Karpas-422 (cell line): Measurements from ENCODE around the gene ADAMTS17. TPM values are rescaled to one million over a fixed set of nuclear protein-coding genes. Genes with fewer than 3 reads are reported as not detected.

Source experiments
- DNase-seq: peaks from one replicate; pipeline ENCODE4 v3.0.0-alpha.2; 2015
- H2AFZ ChIP-seq: fragments of 200-600 bp; sonication (generic); 2 replicates; pipeline ENCODE4 v1.6.1; 2014; ENCODE audit warnings: antibody characterized with exemption, low read length, mixed read lengths
- H3K27ac ChIP-seq: fragments of 200-600 bp; sonication (generic); 2 replicates; pipeline ENCODE4 v1.5.1; 2014; ENCODE audit warnings: mild to moderate bottlenecking, low read length, moderate library complexity
- H3K27me3 ChIP-seq: fragments of 200-600 bp; sonication (generic); 2 replicates; pipeline ENCODE4 v1.6.1; 2014; ENCODE audit warnings: low read length, mixed read lengths
- H3K36me3 ChIP-seq: fragments of 200-600 bp; sonication (generic); 2 replicates; pipeline ENCODE4 v1.6.1; 2014; ENCODE audit warnings: low read length, mixed read lengths; ENCODE audit not compliant: insufficient read depth
- H3K4me1 ChIP-seq: fragments of 200-600 bp; sonication (generic); 2 replicates; pipeline ENCODE4 v1.6.1; 2014; ENCODE audit warnings: mild to moderate bottlenecking, low read length, mixed read lengths
- H3K4me2 ChIP-seq: fragments of 200-600 bp; sonication (generic); 2 replicates; pipeline ENCODE4 v1.6.1; 2014; ENCODE audit warnings: low read length, low read depth, mild to moderate bottlenecking; ENCODE audit not compliant: poor library complexity, severe bottlenecking
- H3K4me3 ChIP-seq: fragments of 200-600 bp; sonication (generic); 2 replicates; pipeline ENCODE4 v1.5.1; 2014; ENCODE audit warnings: mild to moderate bottlenecking, antibody characterized with exemption, low read length, mixed read lengths
- H3K79me2 ChIP-seq: fragments of 200-600 bp; sonication (generic); 2 replicates; pipeline ENCODE4 v1.6.1; 2014; ENCODE audit warnings: mild to moderate bottlenecking, low read length, mixed read lengths
- H3K9ac ChIP-seq: fragments of 200-600 bp; sonication (generic); 2 replicates; pipeline ENCODE4 v1.6.0; 2014; ENCODE audit warnings: low read length
- H3K9me2 ChIP-seq: fragments of 200-600 bp; sonication (generic), shearing (Covaris generic); replicated peaks from 2 replicates; pipeline ENCODE4 v1.6.0; 2014; ENCODE audit warnings: mild to moderate bottlenecking, low read length, moderate library complexity; ENCODE audit not compliant: insufficient read depth
- H3K9me3 ChIP-seq: fragments of 300-700, 200-600 bp; sonication (generic); 2 replicates; pipeline ENCODE4 v1.6.1; 2014; ENCODE audit warnings: low read length, mixed read lengths
- H4K20me1 ChIP-seq: fragments of 200-600 bp; sonication (generic); 2 replicates; pipeline ENCODE4 v1.6.1; 2014; ENCODE audit warnings: mild to moderate bottlenecking, antibody characterized with exemption, low read length, low read depth; ENCODE audit not compliant: insufficient read depth
- total RNA-seq: library from RNA; depleted of rRNA; stranded (reverse); fragments of >200 nt; shearing (Covaris generic); gene quantifications from 2 replicates; pipeline ENCODE4 v1.2.3, GENCODE V29; 2014; ENCODE audit warnings: low replicate concordance

Gene ADAMTS17
- total RNA-seq, 1 experiment from 2014 or later = not detected

DNA sequence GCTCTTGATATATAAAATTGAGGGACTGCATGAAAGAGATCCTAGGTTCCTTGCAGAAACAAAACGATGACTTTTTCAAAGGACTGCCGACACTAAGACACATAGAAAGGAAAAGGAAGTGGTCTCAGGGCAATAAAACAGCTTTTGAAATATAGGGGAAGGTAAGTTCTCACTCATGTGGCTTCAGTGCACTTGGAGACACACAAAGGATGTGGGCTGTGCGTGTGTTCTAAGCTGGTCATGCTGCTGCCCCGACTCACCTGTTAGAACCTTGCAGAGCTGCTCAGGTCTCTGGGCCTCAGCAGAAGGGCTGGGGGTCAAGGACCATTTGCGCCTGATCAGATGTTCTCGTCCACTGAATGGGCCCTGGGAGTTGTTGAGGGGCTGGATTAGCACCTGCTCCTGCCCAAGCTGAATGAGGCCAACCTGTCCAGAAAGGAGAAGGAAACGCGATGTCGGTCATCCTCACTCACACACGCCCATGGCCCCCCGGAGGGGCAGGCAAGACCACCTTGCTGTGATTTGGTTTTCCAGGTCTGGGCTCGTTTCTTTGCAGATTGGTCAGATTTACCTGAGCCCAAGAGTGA is 11.1 kb downstream of the ADAMTS17 start:
- Histone ChIP-seq H4K20me1 (no peaks in the 10 kb centered on the region), H3K4me2 (no peak overlapping the region), H3K4me1 (no peaks in the 10 kb centered on the region), H2AFZ (no peak overlapping the region), H3K27ac (no peak overlapping the region), H3K27me3 (no peaks in the 10 kb centered on the region), H3K4me3 (no peak overlapping the region), H3K36me3 (no peaks in the 10 kb centered on the region), H3K9ac (no peak overlapping the region), H3K9me2 (no peaks in the 10 kb centered on the region), H3K9me3 (no peaks in the 10 kb centered on the region), H3K79me2 (no peaks in the 10 kb centered on the region)
- DNase-seq = no peak

DNA sequence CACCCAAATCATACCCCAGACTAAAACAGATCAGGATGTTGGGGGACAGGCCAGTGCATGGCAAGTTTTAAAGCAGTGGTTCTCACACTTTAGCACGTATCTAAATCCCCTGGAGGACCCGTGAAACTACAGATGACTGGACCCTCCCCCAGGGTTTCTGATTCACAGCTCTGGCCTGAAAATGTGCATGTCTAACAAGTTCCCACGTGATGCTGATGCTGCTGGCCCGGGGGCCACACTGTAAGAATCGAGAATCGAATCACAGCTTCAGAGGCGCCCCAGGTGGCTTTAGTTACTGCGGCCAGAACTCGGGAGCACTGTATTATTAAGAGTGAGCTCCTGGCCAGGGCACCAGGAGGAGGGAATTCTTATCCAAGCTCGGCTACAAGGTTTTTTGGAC is 11.6 kb downstream of the ADAMTS17 start:
- Histone ChIP-seq H3K79me2 (no peaks in the 10 kb centered on the region), H4K20me1 (no peaks in the 10 kb centered on the region), H3K4me3 (no peak overlapping the region), H3K4me2 (no peak overlapping the region), H3K27ac (no peak overlapping the region), H3K27me3 (no peaks in the 10 kb centered on the region), H3K36me3 (no peaks in the 10 kb centered on the region), H3K9ac (no peak overlapping the region), H3K9me2 (no peaks in the 10 kb centered on the region), H3K9me3 (no peaks in the 10 kb centered on the region), H2AFZ (no peak overlapping the region), H3K4me1 (no peaks in the 10 kb centered on the region)
- no peak for DNase-seq

DNA sequence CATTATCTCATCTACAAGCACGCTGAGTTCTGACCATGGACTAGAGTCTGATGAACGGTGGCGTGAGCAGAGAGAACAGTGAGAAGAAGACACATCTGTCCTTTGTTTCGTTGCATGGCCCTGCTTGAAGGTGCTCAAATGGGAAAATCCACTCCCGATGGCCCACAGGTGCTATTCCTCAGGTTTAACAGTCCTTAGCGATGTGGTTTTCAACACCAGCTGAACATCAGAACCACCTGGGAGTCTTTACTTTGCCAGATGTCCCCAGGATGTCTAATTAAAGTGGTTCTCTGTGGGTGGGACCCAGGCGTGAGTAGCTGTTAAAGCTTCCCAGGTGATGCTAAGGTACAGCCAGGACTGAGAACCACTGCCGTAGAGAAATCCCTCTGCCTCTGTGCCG is 13.0 kb downstream of the ADAMTS17 start:
- H4K20me1 ChIP-seq = no peaks in the 10 kb centered on the region
- no peaks in the 10 kb centered on the region for H3K79me2 ChIP-seq
- no peaks in the 10 kb centered on the region for H3K27me3 ChIP-seq
- H3K9me3 ChIP-seq = no peaks in the 10 kb centered on the region
- H2AFZ ChIP-seq = no peak overlapping the region
- H3K27ac ChIP-seq = no peak overlapping the region
- H3K9me2 ChIP-seq = no peaks in the 10 kb centered on the region
- H3K4me3 ChIP-seq = no peak overlapping the region
- H3K4me2 ChIP-seq = no peak overlapping the region
- DNase-seq = no peak
- H3K4me1 ChIP-seq = no peaks in the 10 kb centered on the region
- no peaks in the 10 kb centered on the region for H3K36me3 ChIP-seq
- no peak overlapping the region for H3K9ac ChIP-seq

DNA sequence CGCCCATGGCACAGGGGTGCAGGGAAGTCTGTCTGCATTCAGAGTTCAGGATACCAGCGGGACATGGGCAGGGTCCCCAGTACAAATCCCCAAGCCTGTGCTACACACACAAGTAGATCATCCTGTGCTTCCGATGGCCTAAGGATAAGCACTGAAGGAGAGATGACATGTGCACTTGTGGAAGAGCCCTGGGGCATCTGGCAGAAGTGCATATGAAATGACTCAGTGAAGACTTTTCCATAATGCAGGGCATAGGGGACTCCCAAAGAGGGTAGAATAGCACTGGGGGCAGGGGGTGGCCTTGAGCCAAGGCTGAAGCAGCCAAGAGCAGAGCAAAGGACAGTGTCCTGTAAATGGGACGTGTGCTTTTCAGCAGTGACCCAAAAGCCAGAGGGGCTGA is 22.9 kb downstream of the ADAMTS17 start:
- Histone ChIP-seq H3K27ac (no peak overlapping the region), H3K36me3 (no peaks in the 10 kb centered on the region), H3K9me2 (no peaks in the 10 kb centered on the region), H4K20me1 (no peaks in the 10 kb centered on the region), H3K27me3 (no peaks in the 10 kb centered on the region), H3K9me3 (no peaks in the 10 kb centered on the region), H3K4me3 (no peak overlapping the region), H3K9ac (no peak overlapping the region), H3K79me2 (no peaks in the 10 kb centered on the region), H3K4me1 (no peaks in the 10 kb centered on the region), H3K4me2 (no peak overlapping the region), H2AFZ (no peak overlapping the region)
- DNase-seq = no peak

DNA sequence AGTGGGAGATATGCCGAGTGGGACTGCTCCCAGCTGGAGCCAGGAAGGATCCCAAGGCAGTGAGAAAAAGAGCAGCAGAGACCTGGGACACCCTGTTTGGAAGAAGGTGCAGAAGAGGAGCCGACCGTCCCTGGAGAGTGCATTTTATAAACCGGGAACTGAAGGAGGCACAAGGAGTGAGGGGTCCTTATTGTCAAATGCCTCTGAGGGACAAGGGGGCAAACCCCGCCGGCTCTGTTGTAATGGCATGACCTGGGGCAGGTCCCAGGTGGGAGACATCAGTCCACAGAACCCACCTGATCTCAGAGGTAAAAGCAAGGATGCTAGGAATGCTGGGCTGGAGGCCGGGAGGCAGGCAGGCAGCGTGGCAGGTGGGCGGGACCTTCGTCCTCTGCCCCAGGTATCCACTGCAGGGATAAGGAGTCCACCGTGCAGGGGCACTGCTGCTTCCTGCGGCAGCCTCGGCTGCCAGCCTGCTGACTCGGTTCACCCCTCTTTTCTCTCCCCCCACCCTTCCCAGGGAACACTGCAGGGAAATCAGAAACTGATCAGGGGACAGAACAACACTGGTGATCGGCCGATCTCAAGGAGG is 26.9 kb downstream of the ADAMTS17 start:
- no peak for DNase-seq
- H3K4me3 ChIP-seq = no peak overlapping the region
- no peaks in the 10 kb centered on the region for H3K79me2 ChIP-seq
- no peaks in the 10 kb centered on the region for H4K20me1 ChIP-seq
- H3K9ac ChIP-seq = no peak overlapping the region
- H3K9me3 ChIP-seq = no peaks in the 10 kb centered on the region
- H3K9me2 ChIP-seq = no peaks in the 10 kb centered on the region
- H3K36me3 ChIP-seq = no peaks in the 10 kb centered on the region
- no peak overlapping the region for H2AFZ ChIP-seq
- no peak overlapping the region for H3K4me2 ChIP-seq
- H3K4me1 ChIP-seq = no peaks in the 10 kb centered on the region
- no peak overlapping the region for H3K27ac ChIP-seq
- no peaks in the 10 kb centered on the region for H3K27me3 ChIP-seq

DNA sequence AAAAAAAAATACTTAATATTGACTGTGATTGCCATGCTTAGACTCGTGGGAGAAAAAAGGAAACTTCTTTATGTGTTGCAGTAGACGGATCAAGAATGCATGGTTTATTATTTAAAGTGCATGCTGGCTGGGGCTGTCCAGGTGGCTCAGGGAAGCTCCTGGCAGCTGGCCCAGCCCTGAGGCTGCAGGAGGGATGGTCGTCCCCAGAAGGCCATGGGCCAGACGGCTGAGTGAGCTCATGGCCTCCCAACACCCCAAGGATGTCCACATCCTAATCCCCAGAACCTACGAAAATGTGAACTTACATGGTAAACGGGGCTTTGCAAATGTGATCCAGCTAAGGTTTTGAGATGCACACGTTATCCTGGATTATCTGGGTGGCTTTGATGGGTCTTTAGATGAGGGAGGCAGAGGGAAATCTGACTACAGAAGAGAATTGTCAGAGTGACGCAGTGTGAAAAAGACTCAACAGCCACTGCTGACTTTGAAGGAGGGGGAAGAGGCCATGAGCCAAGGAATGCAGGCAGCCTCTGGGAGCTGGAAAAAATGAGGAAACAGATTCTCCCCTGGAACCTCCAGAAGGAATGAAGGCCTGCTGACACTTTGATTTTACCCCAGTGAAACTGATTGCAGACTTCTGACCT is 29.8 kb downstream of the ADAMTS17 start:
- no peak overlapping the region for H2AFZ ChIP-seq
- no peaks in the 10 kb centered on the region for H3K79me2 ChIP-seq
- no peak overlapping the region for H3K4me2 ChIP-seq
- no peaks in the 10 kb centered on the region for H3K36me3 ChIP-seq
- no peak overlapping the region for H3K9ac ChIP-seq
- no peak overlapping the region for H3K27ac ChIP-seq
- DNase-seq = no peak
- no peaks in the 10 kb centered on the region for H3K9me3 ChIP-seq
- no peak overlapping the region for H3K4me3 ChIP-seq
- H3K4me1 ChIP-seq = no peaks in the 10 kb centered on the region
- H3K27me3 ChIP-seq = no peaks in the 10 kb centered on the region
- H3K9me2 ChIP-seq = no peaks in the 10 kb centered on the region
- no peaks in the 10 kb centered on the region for H4K20me1 ChIP-seq

DNA sequence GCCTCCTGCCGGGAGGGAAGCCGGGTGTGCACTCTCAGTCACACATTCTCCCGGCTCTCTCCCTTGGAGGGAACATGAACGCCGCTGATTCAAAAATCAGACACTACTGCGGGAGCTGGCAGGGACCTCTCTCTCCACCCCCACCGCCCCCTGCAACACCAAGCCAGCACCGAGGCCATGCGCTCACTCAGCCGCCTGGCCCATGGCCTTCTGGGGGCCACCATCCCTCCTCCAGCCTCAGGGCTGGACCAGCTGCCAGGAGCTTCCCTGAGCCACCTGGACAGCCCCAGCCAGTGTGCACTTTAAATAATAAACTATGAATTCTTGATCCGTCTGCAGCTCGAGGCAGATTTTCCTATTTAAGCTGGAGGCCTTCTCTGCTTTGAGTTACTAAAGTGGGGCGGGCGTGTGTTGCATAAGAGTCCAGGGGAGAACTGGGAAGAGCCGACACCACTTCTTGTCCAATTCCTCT is 30.6 kb downstream of the ADAMTS17 start:
- no peak for DNase-seq
- Histone ChIP-seq H4K20me1 (no peaks in the 10 kb centered on the region), H3K9me3 (no peaks in the 10 kb centered on the region), H3K27ac (no peak overlapping the region), H3K9me2 (no peaks in the 10 kb centered on the region), H3K4me1 (no peaks in the 10 kb centered on the region), H3K4me2 (no peak overlapping the region), H3K9ac (no peak overlapping the region), H3K27me3 (no peaks in the 10 kb centered on the region), H3K79me2 (no peaks in the 10 kb centered on the region), H2AFZ (no peak overlapping the region), H3K36me3 (no peaks in the 10 kb centered on the region), H3K4me3 (no peak overlapping the region)

DNA sequence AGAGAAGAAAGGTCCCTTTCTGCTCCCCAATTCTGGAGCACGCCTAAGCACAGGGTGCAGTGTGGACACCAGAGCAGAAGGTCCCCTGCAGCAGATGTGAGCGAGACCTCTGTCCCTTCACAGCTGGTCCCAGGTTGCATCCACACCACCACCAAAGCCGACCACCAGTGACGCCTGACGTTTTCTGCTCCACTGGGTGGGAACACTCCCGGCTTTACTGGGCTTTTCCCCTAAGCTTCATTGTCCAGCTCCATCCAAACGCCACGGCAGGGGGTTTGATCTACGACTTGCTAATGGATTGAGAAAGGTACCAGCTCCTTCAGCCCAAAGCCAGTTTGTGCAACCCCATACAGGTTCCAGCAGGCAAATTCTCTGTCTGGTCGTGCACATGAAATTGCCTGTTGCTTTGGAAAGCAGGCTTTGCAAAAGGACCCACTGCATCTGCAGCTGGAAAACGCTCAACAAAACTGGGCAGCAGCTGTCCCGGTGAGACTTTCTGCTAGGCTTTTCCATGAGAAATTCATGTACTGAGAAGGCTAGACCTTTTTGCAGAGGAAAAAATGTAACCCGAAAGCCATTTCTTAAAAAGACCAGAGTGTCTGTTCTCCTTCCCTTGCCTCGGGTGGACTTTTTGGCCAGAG is 31.1 kb downstream of the ADAMTS17 start:
- Histone ChIP-seq H3K4me1 (no peaks in the 10 kb centered on the region), H3K36me3 (no peaks in the 10 kb centered on the region), H3K9me2 (no peaks in the 10 kb centered on the region), H2AFZ (no peak overlapping the region), H3K4me2 (no peak overlapping the region), H3K4me3 (no peak overlapping the region), H3K27ac (no peak overlapping the region), H3K9me3 (no peaks in the 10 kb centered on the region), H4K20me1 (no peaks in the 10 kb centered on the region), H3K79me2 (no peaks in the 10 kb centered on the region), H3K9ac (no peak overlapping the region), H3K27me3 (no peaks in the 10 kb centered on the region)
- no peak for DNase-seq
